ENCODE data around the gene BAHCC1.

Gene BAHCC1

DNA sequence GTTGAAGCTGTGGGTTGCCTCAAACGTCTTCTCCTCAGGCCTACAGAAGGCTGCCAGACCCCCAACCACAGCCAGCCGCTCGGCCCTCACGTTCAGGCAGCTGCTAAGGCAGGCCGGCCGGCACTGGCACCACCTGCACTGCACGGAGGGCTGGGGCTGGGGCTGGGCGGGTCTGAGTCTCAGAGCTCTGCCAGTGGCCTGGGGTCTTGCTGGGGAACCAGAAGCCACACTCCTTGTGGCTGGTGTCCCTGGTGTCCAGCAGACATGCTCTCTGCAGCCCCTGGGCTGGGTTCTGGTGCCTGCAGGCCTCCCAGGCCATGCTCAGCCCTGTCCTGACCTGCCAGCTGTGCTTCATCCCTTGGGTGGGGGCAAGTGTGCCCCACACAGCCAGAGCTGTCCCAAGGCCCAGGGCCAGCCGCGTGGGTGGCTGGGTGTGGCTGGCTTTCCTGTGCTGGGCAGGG, 42.0 kb downstream of the BAHCC1 start:
- Histone ChIP-seq H3K36me3 (ENCODE audit: control insufficient read depth, low read length) (no peaks in the 10 kb centered on the region), H3K4me3 (ENCODE audit: low read length) (no peak overlapping the region), H3K27me3 (ENCODE audit: control insufficient read depth, low read length) (no peaks in the 10 kb centered on the region), H4K20me1 (ENCODE audit: control insufficient read depth, insufficient read depth, low read depth, low read length) (no peaks in the 10 kb centered on the region), H3K9me2 (replicated peaks; ENCODE audit: control insufficient read depth, low read length) (no peaks in the 10 kb centered on the region), H3K4me1 (ENCODE audit: control insufficient read depth, low read length) (no peaks in the 10 kb centered on the region), H3K79me2 (ENCODE audit: control insufficient read depth, low read length) (no peaks in the 10 kb centered on the region), H3K9me3 (ENCODE audit: control insufficient read depth, insufficient read depth, low read length) (no peaks in the 10 kb centered on the region), H3F3A (ENCODE audit: control insufficient read depth, insufficient read depth) (no peaks in the 10 kb centered on the region), H3K4me2 (ENCODE audit: low read length) (no peak overlapping the region), H3K27ac (ENCODE audit: low read depth, low read length) (no peak overlapping the region)
- TF ChIP-seq CTCF (IDR thresholded peaks at IDR 0.05; ENCODE audit: low read depth, low read length, poor library complexity, severe bottlenecking) (no peak), EZH2phosphoT487 (IDR thresholded peaks at IDR 0.05; ENCODE audit: borderline replicate concordance, low read length) (no peak)

- H3K27ac ChIP-seq (ENCODE audit: low read depth, low read length), result no peak overlapping the region
Measured at GRCh38 chr17:81438007-81438659, 42.9 kb downstream of the BAHCC1 start.

GRCh38 chr17:81438688-81439087, 43.4 kb downstream of the BAHCC1 start:
- Histone ChIP-seq H3K79me2 (ENCODE audit: control insufficient read depth, low read length) (no peaks in the 10 kb centered on the region), H3K27ac (ENCODE audit: low read depth, low read length) (no peak overlapping the region), H3K9me2 (replicated peaks; ENCODE audit: control insufficient read depth, low read length) (no peaks in the 10 kb centered on the region), H4K20me1 (ENCODE audit: control insufficient read depth, insufficient read depth, low read depth, low read length) (no peaks in the 10 kb centered on the region), H3F3A (ENCODE audit: control insufficient read depth, insufficient read depth) (no peaks in the 10 kb centered on the region), H3K36me3 (ENCODE audit: control insufficient read depth, low read length) (no peaks in the 10 kb centered on the region), H3K9me3 (ENCODE audit: control insufficient read depth, insufficient read depth, low read length) (no peaks in the 10 kb centered on the region), H3K4me3 (ENCODE audit: low read length) (no peak overlapping the region), H3K4me2 (ENCODE audit: low read length) (no peak overlapping the region), H3K27me3 (ENCODE audit: control insufficient read depth, low read length) (no peaks in the 10 kb centered on the region), H3K4me1 (ENCODE audit: control insufficient read depth, low read length) (no peaks in the 10 kb centered on the region)
- TF ChIP-seq CTCF (IDR thresholded peaks at IDR 0.05; ENCODE audit: low read depth, low read length, poor library complexity, severe bottlenecking) (no peak), EZH2phosphoT487 (IDR thresholded peaks at IDR 0.05; ENCODE audit: borderline replicate concordance, low read length) (no peak)

More at GRCh38 chr17:81438007-81438659, 42.9 kb downstream of the BAHCC1 start:
- H3K4me3 ChIP-seq (ENCODE audit: low read length), result no peak overlapping the region
- no peaks in the 10 kb centered on the region for H3K9me2 ChIP-seq (replicated peaks; ENCODE audit: control insufficient read depth, low read length)
- no peaks in the 10 kb centered on the region for H3K79me2 ChIP-seq (ENCODE audit: control insufficient read depth, low read length)
- H3F3A ChIP-seq (ENCODE audit: control insufficient read depth, insufficient read depth), result no peaks in the 10 kb centered on the region
- H3K4me1 ChIP-seq (ENCODE audit: control insufficient read depth, low read length), result no peaks in the 10 kb centered on the region
- H4K20me1 ChIP-seq (ENCODE audit: control insufficient read depth, insufficient read depth, low read depth, low read length), result no peaks in the 10 kb centered on the region
- H3K27me3 ChIP-seq (ENCODE audit: control insufficient read depth, low read length), result no peaks in the 10 kb centered on the region
- TF ChIP-seq CTCF (IDR thresholded peaks at IDR 0.05; ENCODE audit: low read depth, low read length, poor library complexity, severe bottlenecking), result no peak
- no peak for TF ChIP-seq EZH2phosphoT487 (IDR thresholded peaks at IDR 0.05; ENCODE audit: borderline replicate concordance, low read length)
- no peaks in the 10 kb centered on the region for H3K9me3 ChIP-seq (ENCODE audit: control insufficient read depth, insufficient read depth, low read length)
- H3K4me2 ChIP-seq (ENCODE audit: low read length), result no peak overlapping the region
- H3K36me3 ChIP-seq (ENCODE audit: control insufficient read depth, low read length), result no peaks in the 10 kb centered on the region
